Body of pancreas (tissue), 4 donors: Measurements from ENCODE around the gene EWSR1.

ENCODE experiments used
- CTCF ChIP-seq, 7 experiments: fragments of 450-650 bp in 4 of 7; fragments of 200-600 bp in 3 of 7; sonication (generic) in 3 of 7; IDR thresholded peaks; one replicate each; pipeline ENCODE4 v1.5.1; 2016 to 2019; ENCODE audit warnings: antibody characterized with exemption in 7 of 7
- POLR2A ChIP-seq, 3 donors: fragments of 450-650 bp; IDR thresholded peaks; one replicate each; pipeline ENCODE4 v1.6.1; 2016; ENCODE audit warnings: antibody characterized with exemption in 3 of 3, mild to moderate bottlenecking in 2 of 3

- peak in 3 of 7 experiments; percentile 10 to 19 (median 19) for TF ChIP-seq CTCF (IDR thresholded peaks at IDR 0.05)
- no peak for TF ChIP-seq POLR2A (IDR thresholded peaks at IDR 0.05)
Observed at GRCh38 chr22:29302681-29303465, 34.8 kb downstream of the EWSR1 start.
